ENCODE data around the gene MSMP. TPM values are rescaled to one million over a fixed set of nuclear protein-coding genes. Genes with fewer than 3 reads are reported as not detected.

MSMP gene
- total RNA-seq, 1 donor from 2014 or later: not detected

GRCh38 chr9:35778496-35778895 lies 24.4 kb upstream of the MSMP start:
- Histone ChIP-seq H3K27me3 (no peaks in the 10 kb centered on the region), H3K9ac (no peak overlapping the region), H3K27ac (no peak overlapping the region)

DNA sequence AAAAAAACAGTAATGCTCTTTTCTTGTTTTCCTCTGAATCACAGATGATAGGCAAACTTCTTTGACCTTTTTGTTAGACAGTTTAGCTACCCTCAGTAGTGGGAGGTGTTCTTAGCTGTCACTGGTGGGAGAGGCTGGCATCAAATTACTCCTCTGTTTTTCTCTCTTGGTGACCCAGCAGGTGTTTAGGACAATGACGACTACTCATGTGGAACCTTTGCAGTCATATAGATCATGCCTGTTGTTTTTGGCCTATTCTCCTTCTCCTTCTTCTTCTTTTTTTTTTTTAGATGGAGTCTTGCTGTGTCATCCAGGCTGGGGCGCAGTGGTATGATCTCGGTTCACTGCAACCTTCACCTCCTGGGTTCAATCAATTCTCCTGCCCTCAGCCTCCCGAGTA lies 21.9 kb upstream of the MSMP start:
- H2AFZ ChIP-seq (replicated peaks): no peak overlapping the region
- H3K4me3 ChIP-seq: peak overlapping the region; percentile 9
- H3K4me2 ChIP-seq: peak overlapping the region; percentile 52
- Mint-ChIP-seq H3K4me3 (no peak overlapping the region), H3K4me1 (peaks cover 18% of the 10 kb centered on the region), H3K27me3 (ENCODE audit: insufficient read depth, low read depth) (no peaks in the 10 kb centered on the region), H3K36me3 (no peaks in the 10 kb centered on the region), H3K9me3 (no peaks in the 10 kb centered on the region), H3K27ac (peak overlapping the region; percentile 30)
- TF ChIP-seq EZH2phosphoT487 (IDR thresholded peaks at IDR 0.05): no peak
- H3K9me3 ChIP-seq (ENCODE audit: low read depth): no peaks in the 10 kb centered on the region
- H3K9ac ChIP-seq: no peak overlapping the region
- no peaks in the 10 kb centered on the region for H3K36me3 ChIP-seq
- H3K79me2 ChIP-seq (ENCODE audit: low read depth): no peaks in the 10 kb centered on the region
- no peaks in the 10 kb centered on the region for H3K27me3 ChIP-seq
- H3K4me1 ChIP-seq: peaks cover 18% of the 10 kb centered on the region
- H3K27ac ChIP-seq: no peak overlapping the region
- H3F3A ChIP-seq (ENCODE audit: low read depth): peaks cover 17% of the 10 kb centered on the region
- H4K20me1 ChIP-seq (ENCODE audit: low read depth): peaks cover 26% of the 10 kb centered on the region
- DNase-seq (ENCODE audit: low spot score): no peak

More at GRCh38 chr9:35778496-35778895, 24.4 kb upstream of the MSMP start:
- no peaks in the 10 kb centered on the region for H3K79me2 ChIP-seq (ENCODE audit: low read depth)
- Mint-ChIP-seq H3K27ac (no peak overlapping the region), H3K9me3 (no peaks in the 10 kb centered on the region), H3K4me1 (peaks cover 20% of the 10 kb centered on the region), H3K4me3 (no peak overlapping the region), H3K36me3 (peaks cover 2% of the 10 kb centered on the region), H3K27me3 (ENCODE audit: insufficient read depth, low read depth) (no peaks in the 10 kb centered on the region)
- H3K36me3 ChIP-seq: no peaks in the 10 kb centered on the region
- no peak overlapping the region for H3K4me3 ChIP-seq
- TF ChIP-seq, protein P1, sequence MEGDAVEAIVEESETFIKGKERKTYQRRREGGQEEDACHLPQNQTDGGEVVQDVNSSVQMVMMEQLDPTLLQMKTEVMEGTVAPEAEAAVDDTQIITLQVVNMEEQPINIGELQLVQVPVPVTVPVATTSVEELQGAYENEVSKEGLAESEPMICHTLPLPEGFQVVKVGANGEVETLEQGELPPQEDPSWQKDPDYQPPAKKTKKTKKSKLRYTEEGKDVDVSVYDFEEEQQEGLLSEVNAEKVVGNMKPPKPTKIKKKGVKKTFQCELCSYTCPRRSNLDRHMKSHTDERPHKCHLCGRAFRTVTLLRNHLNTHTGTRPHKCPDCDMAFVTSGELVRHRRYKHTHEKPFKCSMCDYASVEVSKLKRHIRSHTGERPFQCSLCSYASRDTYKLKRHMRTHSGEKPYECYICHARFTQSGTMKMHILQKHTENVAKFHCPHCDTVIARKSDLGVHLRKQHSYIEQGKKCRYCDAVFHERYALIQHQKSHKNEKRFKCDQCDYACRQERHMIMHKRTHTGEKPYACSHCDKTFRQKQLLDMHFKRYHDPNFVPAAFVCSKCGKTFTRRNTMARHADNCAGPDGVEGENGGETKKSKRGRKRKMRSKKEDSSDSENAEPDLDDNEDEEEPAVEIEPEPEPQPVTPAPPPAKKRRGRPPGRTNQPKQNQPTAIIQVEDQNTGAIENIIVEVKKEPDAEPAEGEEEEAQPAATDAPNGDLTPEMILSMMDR (IDR thresholded peaks at IDR 0.05): no peak
- no peak for TF ChIP-seq EZH2phosphoT487 (IDR thresholded peaks at IDR 0.05)
- TF ChIP-seq EZH2 (IDR thresholded peaks at IDR 0.05): no peak
- H3K9me3 ChIP-seq (ENCODE audit: low read depth): no peaks in the 10 kb centered on the region
- H2AFZ ChIP-seq (replicated peaks): no peak overlapping the region
- H3K4me1 ChIP-seq: peaks cover 18% of the 10 kb centered on the region
- no peak overlapping the region for H3K4me2 ChIP-seq
- DNase-seq (ENCODE audit: low spot score): no peak
- peaks cover 25% of the 10 kb centered on the region for H4K20me1 ChIP-seq (ENCODE audit: low read depth)
- peaks cover 17% of the 10 kb centered on the region for H3F3A ChIP-seq (ENCODE audit: low read depth)

GRCh38 chr9:35774907-35775635 lies 21.0 kb upstream of the MSMP start:
- no peak overlapping the region for H2AFZ ChIP-seq (replicated peaks)
- H3K27me3 Mint-ChIP-seq (ENCODE audit: insufficient read depth, low read depth): no peaks in the 10 kb centered on the region
- no peaks in the 10 kb centered on the region for H3K9me3 Mint-ChIP-seq
- peak overlapping the region; percentile 52 for H3K4me2 ChIP-seq
- H3K36me3 ChIP-seq: no peaks in the 10 kb centered on the region
- peaks cover 18% of the 10 kb centered on the region for H3K4me1 ChIP-seq
- H3K27ac ChIP-seq: no peak overlapping the region
- peak overlapping the region; percentile 20 for H3K4me3 ChIP-seq
- H3K9me3 ChIP-seq (ENCODE audit: low read depth): no peaks in the 10 kb centered on the region
- TF ChIP-seq EZH2phosphoT487 (IDR thresholded peaks at IDR 0.05) (no peak), EZH2 (IDR thresholded peaks at IDR 0.05) (no peak)
- TF ChIP-seq, protein P1 (IDR thresholded peaks at IDR 0.05): no peak
- peaks cover 18% of the 10 kb centered on the region for H3K4me1 Mint-ChIP-seq
- peaks cover 17% of the 10 kb centered on the region for H3F3A ChIP-seq (ENCODE audit: low read depth)
- peaks cover 27% of the 10 kb centered on the region for H4K20me1 ChIP-seq (ENCODE audit: low read depth)
- H3K9ac ChIP-seq: no peak overlapping the region
- H3K4me3 Mint-ChIP-seq: no peak overlapping the region
- H3K79me2 ChIP-seq (ENCODE audit: low read depth): no peaks in the 10 kb centered on the region
- peak overlapping the region; percentile 35 for H3K27ac Mint-ChIP-seq
- H3K36me3 Mint-ChIP-seq: no peaks in the 10 kb centered on the region
- no peaks in the 10 kb centered on the region for H3K27me3 ChIP-seq
- peak; percentile 51 for DNase-seq (ENCODE audit: low spot score)

- Mint-ChIP-seq H3K9me3 (no peaks in the 10 kb centered on the region), H3K27me3 (ENCODE audit: insufficient read depth, low read depth) (no peaks in the 10 kb centered on the region), H3K4me1 (peaks cover 18% of the 10 kb centered on the region), H3K4me3 (no peak overlapping the region), H3K36me3 (no peaks in the 10 kb centered on the region), H3K27ac (no peak overlapping the region)
- H3K4me3 ChIP-seq: no peak overlapping the region
- TF ChIP-seq, protein P1 (IDR thresholded peaks at IDR 0.05): no peak
- TF ChIP-seq EZH2phosphoT487 (IDR thresholded peaks at IDR 0.05) (no peak), EZH2 (IDR thresholded peaks at IDR 0.05) (no peak)
- H2AFZ ChIP-seq (replicated peaks): no peak overlapping the region
- no peak overlapping the region for H3K4me2 ChIP-seq
- peaks cover 40% of the 10 kb centered on the region for H4K20me1 ChIP-seq (ENCODE audit: low read depth)
- H3K27me3 ChIP-seq: no peaks in the 10 kb centered on the region
- H3K27ac ChIP-seq: no peak overlapping the region
- no peaks in the 10 kb centered on the region for H3K79me2 ChIP-seq (ENCODE audit: low read depth)
- H3K36me3 ChIP-seq: no peaks in the 10 kb centered on the region
- no peaks in the 10 kb centered on the region for H3K9me3 ChIP-seq (ENCODE audit: low read depth)
- peaks cover 18% of the 10 kb centered on the region for H3K4me1 ChIP-seq
- no peak overlapping the region for H3K9ac ChIP-seq
- H3F3A ChIP-seq (ENCODE audit: low read depth): peaks cover 17% of the 10 kb centered on the region
- no peak for DNase-seq (ENCODE audit: low spot score)
Observed at GRCh38 chr9:35771943-35772342, 17.9 kb upstream of the MSMP start.

Measured in neural progenitor cell (in vitro differentiated cells).